DMS114 treated with DMSO at 0.1 percent for 48 hours (cell line): ENCODE results near the gene MYCBPAP.

ENCODE experiments used
- DNase-seq: peaks from one replicate; lab custom pipeline; 2025; ENCODE audit not compliant: unreplicated experiment; lab: John Stamatoyannopoulos, UW

MYCBPAP gene

GRCh38 chr17:50536683-50537646 is 28.7 kb downstream of the MYCBPAP start:
- DNase-seq = no peak

DNA sequence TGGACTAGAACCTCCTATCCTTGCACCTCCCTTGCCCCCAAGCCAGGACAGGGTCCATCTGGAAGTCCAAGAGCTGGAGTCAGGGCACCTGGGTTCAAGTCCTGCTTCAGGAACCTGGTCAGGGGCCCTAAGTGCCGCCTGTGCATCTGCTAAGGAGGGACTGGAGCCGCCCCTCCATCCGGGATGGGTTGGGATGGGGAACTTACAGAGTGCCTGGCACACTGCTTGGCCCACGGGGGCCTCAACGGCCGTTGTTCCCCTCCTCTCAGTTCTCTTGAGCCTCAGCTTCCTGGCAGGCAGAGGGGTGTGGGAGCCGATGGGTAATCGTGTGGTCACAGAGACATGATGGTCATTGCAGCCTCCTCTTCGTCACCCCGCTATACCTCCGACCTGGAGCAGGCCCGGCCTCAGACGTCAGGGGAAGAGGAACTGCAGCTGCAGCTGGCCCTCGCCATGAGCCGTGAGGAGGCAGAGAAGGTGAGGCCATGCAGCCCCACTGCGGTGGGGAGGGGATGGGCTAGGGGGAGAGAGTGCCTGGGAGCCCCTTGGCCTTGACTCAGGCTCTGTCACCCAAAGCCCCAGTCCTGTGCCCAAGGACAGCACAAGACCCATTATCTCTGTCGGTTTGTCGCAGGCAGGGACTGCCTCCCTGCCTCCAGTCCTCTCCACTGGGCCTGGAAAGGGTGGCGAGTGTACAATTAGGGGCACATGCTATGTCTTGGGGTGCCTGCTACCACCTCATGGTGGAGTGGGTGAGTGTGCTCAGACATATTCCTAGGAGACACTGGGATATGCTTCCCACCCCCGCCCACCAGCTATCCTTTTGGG is 29.7 kb downstream of the MYCBPAP start:
- no peak for DNase-seq

- no peak for DNase-seq
Measured at GRCh38 chr17:50538549-50539410, 30.5 kb downstream of the MYCBPAP start.

DNA sequence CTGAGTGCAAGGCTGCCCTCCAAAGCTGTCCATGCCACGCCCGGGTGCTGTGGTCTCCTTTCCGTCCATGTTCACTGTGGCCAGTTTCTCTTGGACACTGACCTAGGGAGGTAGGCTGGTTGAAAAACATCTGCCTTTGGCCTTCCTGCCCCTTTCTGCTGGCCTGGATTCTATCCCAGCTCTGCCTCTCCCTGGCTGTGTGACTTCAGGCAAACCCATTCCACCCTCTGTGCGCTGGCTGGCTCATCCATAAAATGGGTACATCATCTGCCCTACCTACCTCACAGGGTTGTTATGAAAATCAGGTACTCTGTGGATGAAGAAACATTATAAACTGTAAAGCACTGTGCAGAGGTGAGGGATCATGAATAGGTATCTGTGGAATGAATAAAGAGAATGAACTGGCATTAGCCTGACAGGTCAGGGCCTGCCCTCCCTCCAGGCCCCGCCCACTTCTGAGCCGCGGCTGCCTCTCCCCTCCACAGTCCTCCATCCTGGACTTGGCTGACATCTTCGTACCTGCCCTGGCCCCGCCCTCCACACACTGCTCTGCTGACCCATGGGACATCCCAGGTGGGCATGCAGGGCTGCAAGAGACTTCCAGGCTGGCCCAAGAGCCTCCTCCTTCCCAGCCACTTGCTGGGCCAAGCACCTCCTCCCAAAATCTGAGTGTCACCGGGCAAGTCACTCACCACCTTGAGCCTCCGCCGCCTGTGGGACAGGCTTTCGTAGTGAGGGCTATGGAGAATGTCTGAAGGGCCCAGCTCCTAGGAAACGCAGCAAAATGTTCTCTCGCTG is 31.7 kb downstream of the MYCBPAP start:
- DNase-seq = no peak

- no peak for DNase-seq
Measured at GRCh38 chr17:50540560-50541401, 32.5 kb downstream of the MYCBPAP start.

DNA sequence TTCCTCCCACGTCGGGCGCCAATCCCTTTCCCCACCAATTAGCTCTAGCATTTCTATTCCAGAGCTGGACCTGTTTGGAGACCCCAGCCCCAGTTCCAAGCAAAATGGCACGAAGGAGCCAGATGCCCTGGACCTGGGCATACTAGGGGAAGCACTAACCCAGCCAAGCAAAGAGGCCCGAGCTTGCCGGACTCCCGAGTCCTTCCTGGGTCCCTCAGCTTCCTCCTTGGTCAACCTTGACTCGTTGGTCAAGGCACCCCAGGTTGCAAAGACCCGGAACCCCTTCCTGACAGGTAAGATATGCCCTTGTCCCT is 33.1 kb downstream of the MYCBPAP start:
- no peak for DNase-seq

GRCh38 chr17:50541716-50542688 is 33.8 kb downstream of the MYCBPAP start:
- DNase-seq = peak; percentile 46

DNA sequence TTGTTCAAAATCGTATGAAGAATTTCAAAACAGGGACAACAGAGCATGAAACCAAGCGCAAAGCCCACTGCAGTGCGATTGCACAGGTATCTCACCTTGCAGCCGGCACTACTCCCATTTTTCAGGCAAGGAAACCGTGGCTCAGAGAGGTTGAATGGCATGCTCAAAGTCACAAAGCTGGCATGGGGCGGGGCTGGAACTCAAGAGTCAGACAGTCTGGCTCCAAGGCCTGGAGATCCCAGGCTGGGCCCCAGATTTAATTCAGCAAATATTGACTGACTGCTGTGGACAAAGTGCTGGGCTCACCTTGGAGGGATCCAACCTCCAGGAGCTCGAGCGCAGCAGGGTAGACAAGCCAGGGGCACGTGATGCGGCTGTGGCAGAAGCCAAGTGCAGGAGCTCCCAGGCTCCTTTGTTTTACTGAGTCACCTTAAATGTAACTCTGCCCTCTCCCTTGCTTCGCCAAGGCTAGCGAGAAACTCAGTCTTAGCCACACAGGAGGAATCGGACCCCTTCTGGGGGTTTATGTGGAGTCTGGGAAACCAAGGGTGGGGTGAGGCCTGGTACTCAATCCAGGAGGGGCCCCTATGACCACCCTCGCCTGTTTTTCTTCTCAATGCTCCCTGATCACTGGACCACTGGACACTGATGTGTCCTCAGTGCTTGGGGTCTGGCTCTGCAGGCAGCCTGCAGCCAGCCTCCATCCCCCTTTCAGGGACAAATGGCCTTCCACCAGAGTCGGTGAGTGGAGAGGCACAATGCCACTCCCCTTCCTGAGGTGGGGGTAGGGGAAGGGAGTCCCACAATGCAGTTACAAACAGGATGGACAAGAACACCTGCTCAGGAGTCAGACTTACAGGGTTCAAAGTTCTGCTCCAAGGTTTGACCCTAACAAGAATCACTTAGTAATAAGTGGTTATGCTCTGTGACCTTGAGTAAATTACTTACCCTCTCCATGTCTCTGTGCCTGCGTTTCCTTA is 34.8 kb downstream of the MYCBPAP start:
- no peak for DNase-seq

- no peak for DNase-seq
Measured at GRCh38 chr17:50544516-50544915, 36.3 kb downstream of the MYCBPAP start.

GRCh38 chr17:50545311-50545710 is 37.1 kb downstream of the MYCBPAP start:
- no peak for DNase-seq

DNA sequence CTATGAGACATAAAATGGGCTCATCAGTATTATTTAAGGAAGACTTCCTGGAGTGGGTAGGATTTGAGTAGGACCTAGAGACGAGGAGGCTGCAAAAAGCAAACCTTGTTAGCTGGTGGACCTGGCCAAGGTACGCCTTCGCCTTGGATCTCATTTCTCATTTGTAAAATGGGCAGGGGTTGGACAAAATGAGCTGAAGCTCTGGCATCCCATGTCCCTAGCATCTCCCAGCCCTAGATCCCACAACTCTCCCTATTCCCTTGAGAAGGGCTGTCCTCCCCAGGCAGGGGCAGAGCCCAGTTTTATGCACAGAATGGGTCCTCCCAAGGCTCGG is 38.4 kb downstream of the MYCBPAP start:
- no peak for DNase-seq

GRCh38 chr17:50547035-50547735 is 38.9 kb downstream of the MYCBPAP start, which contains the start of gene SPATA20:
TSS of gene SPATA20 (plus strand) at chr17:50547174. CDS start at chr17:50547209, 35 bp downstream.
- DNase-seq = peak; percentile 70

GRCh38 chr17:50547736-50548083 is 39.5 kb downstream of the MYCBPAP start:
- no peak for DNase-seq

GRCh38 chr17:50548831-50549230 is 40.6 kb downstream of the MYCBPAP start:
- DNase-seq = no peak

DNA sequence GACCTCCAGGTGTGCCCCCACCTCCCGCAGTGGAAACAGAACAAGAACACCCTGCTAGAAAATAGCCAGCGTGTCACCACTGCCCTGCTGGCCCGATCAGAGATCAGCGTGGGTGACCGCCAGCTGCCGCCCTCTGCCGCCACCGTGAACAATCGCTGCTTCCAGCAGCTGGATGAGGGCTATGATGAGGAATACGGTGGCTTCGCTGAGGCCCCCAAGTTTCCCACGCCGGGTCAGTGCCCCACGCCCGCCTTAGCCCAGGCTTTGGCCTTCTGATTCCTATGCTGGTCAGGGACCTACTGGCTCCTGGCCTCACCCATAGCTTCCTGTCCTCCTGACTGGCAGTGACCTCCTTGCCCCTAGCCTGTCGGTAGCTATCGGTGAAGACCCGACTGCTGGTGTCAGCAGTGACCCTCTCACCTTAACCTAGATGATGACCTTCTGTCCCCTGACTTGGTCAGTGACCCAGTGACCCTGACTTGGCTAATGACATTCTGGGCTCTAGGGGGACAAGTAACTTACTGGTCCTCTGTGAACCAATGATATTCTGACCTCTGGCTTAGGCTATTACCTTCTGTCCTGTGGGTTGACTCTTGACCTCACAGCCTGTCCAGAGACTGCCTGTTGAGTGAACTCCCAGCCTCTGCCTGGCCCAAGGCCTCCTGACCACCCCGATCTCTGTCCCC is 41.2 kb downstream of the MYCBPAP start:
- DNase-seq = no peak

- no peak for DNase-seq
Measured at GRCh38 chr17:50549969-50550368, 41.7 kb downstream of the MYCBPAP start.
